ENCODE measurements around the gene AKR1C1. TPM values are rescaled to one million over a fixed set of nuclear protein-coding genes. Genes with fewer than 3 reads are reported as not detected.
"Not testable (repeated sequence)": the region's sequence is repeated elsewhere in the genome, so short reads cannot be mapped to it uniquely, and the experiment has no call there.

The AKR1C1 gene
- 108 and 140 TPM in 2 replicates for total RNA-seq

DNA sequence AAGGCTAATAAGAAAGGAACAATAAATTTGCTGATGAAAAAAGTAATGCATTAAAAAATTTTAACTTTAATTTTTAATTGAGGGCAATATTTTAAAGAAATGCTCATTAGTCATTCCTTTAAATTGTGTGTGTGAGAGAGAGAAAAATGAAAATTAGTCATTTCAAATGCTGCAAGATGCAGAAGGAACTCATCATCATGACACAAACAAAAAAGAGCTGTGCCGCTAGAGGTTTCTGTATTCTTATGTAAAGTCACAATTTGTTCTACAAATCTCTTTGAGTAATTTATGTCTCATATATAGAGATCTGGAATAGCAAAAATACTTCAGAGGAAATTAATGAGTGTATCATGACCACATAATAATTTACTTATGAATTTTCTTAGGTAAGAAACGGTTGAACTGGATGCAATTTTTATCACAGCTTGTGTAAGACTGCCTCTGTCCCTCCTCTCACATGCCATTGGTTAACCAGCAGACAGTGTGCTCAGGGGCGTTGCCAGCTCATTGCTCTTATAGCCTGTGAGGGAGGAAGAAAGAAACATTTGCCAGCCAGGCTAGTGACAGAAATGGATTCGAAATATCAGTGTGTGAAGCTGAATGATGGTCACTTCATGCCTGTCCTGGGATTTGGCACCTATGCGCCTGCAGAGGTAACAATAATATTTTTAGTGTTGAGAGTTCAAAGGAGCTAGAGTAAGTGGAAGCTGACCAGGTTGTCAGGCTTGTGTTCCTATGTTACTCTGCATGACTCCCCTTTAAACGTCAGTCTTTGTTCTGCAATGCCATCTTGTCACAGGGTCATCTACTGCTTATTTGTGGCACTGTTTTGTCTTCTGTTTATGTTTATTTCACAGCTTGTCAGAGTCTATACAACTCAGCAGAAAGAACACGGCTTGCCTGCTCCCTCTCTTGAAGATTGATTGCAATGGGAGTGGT, at the start of gene AKR1C1:
Gene AKR1C1, plus strand, starts transcription at position 540 of the 939 bp plus-strand sequence. Its CDS starts 30 bp downstream, at position 570.
- not testable (repeated sequence) for H3K79me2 ChIP-seq (ENCODE audit: insufficient read depth, low read length); H3K36me3 ChIP-seq (ENCODE audit: insufficient read depth, low read length); H3K27me3 ChIP-seq (ENCODE audit: insufficient read depth, low read length); H3K9me3 ChIP-seq (ENCODE audit: low read depth, low read length); H3K4me1 ChIP-seq (ENCODE audit: insufficient read depth, low read length); DNase-seq (ENCODE audit: insufficient read length, low spot score, missing footprints); H4K20me1 ChIP-seq (ENCODE audit: insufficient read depth, low read length)
- H3K4me2 ChIP-seq (ENCODE audit: insufficient read depth, low read length), result peak within 1 kb of the TSS; percentile 67
- peak within 1 kb of the TSS; percentile 72 for H2AFZ ChIP-seq (ENCODE audit: low read length)
- H3K27ac ChIP-seq (ENCODE audit: low read depth, low read length), result peak within 1 kb of the TSS; percentile 28
- H3K4me3 ChIP-seq (ENCODE audit: insufficient read depth, low read length), result peak within 1 kb of the TSS; percentile 48

DNA sequence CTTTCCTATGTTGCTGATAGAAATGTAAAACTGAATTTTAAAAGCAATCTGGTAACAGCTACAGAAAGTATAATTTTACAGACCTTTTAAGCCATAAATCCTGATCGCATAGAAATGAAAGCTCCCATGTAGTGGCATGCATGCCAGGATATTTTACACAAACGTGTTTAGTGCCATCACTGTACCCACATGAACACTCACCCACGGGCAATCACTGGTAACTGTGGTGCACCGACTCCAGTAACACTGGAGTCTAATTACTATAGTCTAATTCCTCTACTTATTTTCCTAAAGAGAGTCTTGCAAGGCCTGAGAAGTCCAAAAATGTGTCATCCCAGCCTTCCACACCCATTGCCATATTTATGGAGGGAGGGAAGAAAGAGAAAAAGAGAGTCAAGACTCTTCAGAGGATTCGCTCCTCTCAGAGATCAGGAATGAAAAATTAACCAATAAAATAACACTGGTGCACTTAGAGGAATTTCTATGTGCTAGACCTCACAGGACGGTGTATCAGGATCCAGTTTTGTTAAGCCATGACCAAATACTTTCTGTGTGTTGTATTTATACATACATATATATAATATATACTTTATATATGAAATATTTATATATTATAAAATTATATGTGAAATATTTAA, 48.9 kb upstream of the AKR1C1 start:
- DNase-seq (ENCODE audit: insufficient read length, low spot score, missing footprints), result no peak
- Histone ChIP-seq H3K4me3 (ENCODE audit: insufficient read depth, low read length) (no peak overlapping the region), H3K4me2 (ENCODE audit: insufficient read depth, low read length) (no peak overlapping the region), H3K27ac (ENCODE audit: low read depth, low read length) (no peak overlapping the region), H3K4me1 (ENCODE audit: insufficient read depth, low read length) (no peaks in the 10 kb centered on the region), H3K27me3 (ENCODE audit: insufficient read depth, low read length) (no peaks in the 10 kb centered on the region), H3K9me3 (ENCODE audit: low read depth, low read length) (no peaks in the 10 kb centered on the region), H4K20me1 (ENCODE audit: insufficient read depth, low read length) (no peaks in the 10 kb centered on the region), H3K79me2 (ENCODE audit: insufficient read depth, low read length) (no peaks in the 10 kb centered on the region), H3K36me3 (ENCODE audit: insufficient read depth, low read length) (no peaks in the 10 kb centered on the region), H2AFZ (ENCODE audit: low read length) (no peak overlapping the region)
- TF ChIP-seq, protein P1, sequence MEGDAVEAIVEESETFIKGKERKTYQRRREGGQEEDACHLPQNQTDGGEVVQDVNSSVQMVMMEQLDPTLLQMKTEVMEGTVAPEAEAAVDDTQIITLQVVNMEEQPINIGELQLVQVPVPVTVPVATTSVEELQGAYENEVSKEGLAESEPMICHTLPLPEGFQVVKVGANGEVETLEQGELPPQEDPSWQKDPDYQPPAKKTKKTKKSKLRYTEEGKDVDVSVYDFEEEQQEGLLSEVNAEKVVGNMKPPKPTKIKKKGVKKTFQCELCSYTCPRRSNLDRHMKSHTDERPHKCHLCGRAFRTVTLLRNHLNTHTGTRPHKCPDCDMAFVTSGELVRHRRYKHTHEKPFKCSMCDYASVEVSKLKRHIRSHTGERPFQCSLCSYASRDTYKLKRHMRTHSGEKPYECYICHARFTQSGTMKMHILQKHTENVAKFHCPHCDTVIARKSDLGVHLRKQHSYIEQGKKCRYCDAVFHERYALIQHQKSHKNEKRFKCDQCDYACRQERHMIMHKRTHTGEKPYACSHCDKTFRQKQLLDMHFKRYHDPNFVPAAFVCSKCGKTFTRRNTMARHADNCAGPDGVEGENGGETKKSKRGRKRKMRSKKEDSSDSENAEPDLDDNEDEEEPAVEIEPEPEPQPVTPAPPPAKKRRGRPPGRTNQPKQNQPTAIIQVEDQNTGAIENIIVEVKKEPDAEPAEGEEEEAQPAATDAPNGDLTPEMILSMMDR (IDR thresholded peaks at IDR 0.05; ENCODE audit: extremely low read depth, low read depth, low read length), result no peak

DNA sequence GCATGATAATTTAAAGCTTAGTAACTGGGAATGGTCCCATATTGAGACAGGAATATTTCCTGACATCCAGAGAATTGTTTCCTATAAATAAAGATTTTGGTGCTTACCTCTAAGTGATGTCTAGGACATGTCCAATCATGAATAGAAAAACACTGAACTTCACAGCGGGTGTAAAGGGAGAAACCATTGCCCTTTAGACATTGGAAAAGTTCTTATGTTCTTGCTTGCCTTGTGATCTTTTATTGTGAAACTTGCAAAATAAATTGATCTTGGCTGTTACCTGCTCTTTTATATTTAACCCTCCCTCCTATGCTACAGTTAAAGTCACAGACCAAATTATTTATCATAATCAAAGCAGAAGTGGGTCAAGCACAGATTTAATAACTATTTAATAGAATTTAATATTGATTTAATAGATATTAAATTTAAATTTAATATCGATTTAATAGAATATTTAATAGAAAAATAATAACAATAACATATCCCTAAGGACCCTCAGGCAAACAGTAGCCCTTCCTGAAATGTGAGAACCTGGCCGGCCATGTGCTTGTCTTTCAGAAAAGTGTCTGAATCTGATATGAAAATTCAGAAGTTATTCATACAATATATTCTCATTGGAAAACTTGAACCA, 47.0 kb upstream of the AKR1C1 start:
- Histone ChIP-seq H3K79me2 (ENCODE audit: insufficient read depth, low read length) (no peaks in the 10 kb centered on the region), H3K9me3 (ENCODE audit: low read depth, low read length) (no peaks in the 10 kb centered on the region), H3K4me2 (ENCODE audit: insufficient read depth, low read length) (no peak overlapping the region), H3K27ac (ENCODE audit: low read depth, low read length) (no peak overlapping the region), H3K4me1 (ENCODE audit: insufficient read depth, low read length) (no peaks in the 10 kb centered on the region), H3K4me3 (ENCODE audit: insufficient read depth, low read length) (no peak overlapping the region), H3K27me3 (ENCODE audit: insufficient read depth, low read length) (no peaks in the 10 kb centered on the region), H2AFZ (ENCODE audit: low read length) (no peak overlapping the region), H3K36me3 (ENCODE audit: insufficient read depth, low read length) (no peaks in the 10 kb centered on the region), H4K20me1 (ENCODE audit: insufficient read depth, low read length) (no peaks in the 10 kb centered on the region)
- TF ChIP-seq, protein P1 (IDR thresholded peaks at IDR 0.05; ENCODE audit: extremely low read depth, low read depth, low read length), result no peak
- DNase-seq (ENCODE audit: insufficient read length, low spot score, missing footprints), result no peak

DNA sequence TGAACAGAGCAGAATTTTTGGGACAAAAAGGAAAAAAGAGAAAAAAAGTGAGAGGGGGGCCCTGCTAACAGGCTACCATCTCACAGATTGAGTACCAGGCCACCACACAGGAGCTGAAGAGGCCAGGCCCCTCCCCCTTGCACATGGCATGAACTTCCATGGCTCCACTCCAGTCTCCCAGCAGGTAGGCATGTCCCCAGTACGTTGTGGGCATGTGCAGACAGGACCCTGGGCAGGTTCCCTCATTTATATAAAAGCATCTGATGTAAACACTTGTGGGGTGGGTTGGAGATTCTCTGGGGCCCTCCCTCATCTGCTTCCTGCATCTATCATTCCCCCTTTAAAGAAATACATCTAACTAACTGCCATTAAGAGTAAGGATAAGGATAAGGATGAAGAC, 45.0 kb upstream of the AKR1C1 start:
- Histone ChIP-seq H3K4me2 (ENCODE audit: insufficient read depth, low read length) (no peak overlapping the region), H2AFZ (ENCODE audit: low read length) (no peak overlapping the region), H3K79me2 (ENCODE audit: insufficient read depth, low read length) (no peaks in the 10 kb centered on the region), H3K27me3 (ENCODE audit: insufficient read depth, low read length) (no peaks in the 10 kb centered on the region), H3K27ac (ENCODE audit: low read depth, low read length) (no peak overlapping the region), H3K9me3 (ENCODE audit: low read depth, low read length) (no peaks in the 10 kb centered on the region), H3K4me3 (ENCODE audit: insufficient read depth, low read length) (no peak overlapping the region), H3K4me1 (ENCODE audit: insufficient read depth, low read length) (no peaks in the 10 kb centered on the region), H3K36me3 (ENCODE audit: insufficient read depth, low read length) (no peaks in the 10 kb centered on the region), H4K20me1 (ENCODE audit: insufficient read depth, low read length) (no peaks in the 10 kb centered on the region)
- no peak for DNase-seq (ENCODE audit: insufficient read length, low spot score, missing footprints)
- TF ChIP-seq, protein P1 (IDR thresholded peaks at IDR 0.05; ENCODE audit: extremely low read depth, low read depth, low read length), result no peak

DNA sequence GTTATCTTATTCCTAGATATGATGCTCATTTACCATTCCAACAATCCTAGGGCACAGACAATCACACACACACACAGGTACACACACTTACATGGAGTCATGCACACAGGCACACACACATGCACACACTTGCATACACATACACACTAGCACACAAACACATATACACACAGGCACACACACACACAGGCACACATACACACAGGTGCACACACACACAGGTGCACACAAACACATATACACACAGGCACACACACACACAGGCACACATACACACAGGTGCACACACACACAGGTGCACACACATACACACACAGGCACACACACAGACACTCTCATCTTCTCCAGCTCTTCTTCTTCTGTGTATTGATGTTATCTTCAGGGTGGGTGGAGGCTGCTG, 38.7 kb upstream of the AKR1C1 start:
- DNase-seq (ENCODE audit: insufficient read length, low spot score, missing footprints); H3K36me3 ChIP-seq (ENCODE audit: insufficient read depth, low read length); H3K79me2 ChIP-seq (ENCODE audit: insufficient read depth, low read length); H4K20me1 ChIP-seq (ENCODE audit: insufficient read depth, low read length); H3K4me3 ChIP-seq (ENCODE audit: insufficient read depth, low read length); H3K9me3 ChIP-seq (ENCODE audit: low read depth, low read length); H3K4me1 ChIP-seq (ENCODE audit: insufficient read depth, low read length); H3K4me2 ChIP-seq (ENCODE audit: insufficient read depth, low read length); H3K27me3 ChIP-seq (ENCODE audit: insufficient read depth, low read length); H3K27ac ChIP-seq (ENCODE audit: low read depth, low read length); H2AFZ ChIP-seq (ENCODE audit: low read length): not testable (repeated sequence)

All from osteoblast (primary cell).